HEK293 (cell line): ENCODE measurements around the gene ZNF423.

Experiments
- ZNF423 ChIP-seq: fragments of 450-650 bp; formaldehyde crosslinking; IDR thresholded peaks from 2 replicates; pipeline ENCODE4 v1.5.1; 2016; ENCODE audit warnings: missing biosample characterization, missing genetic modification characterization
- ZSCAN30 ChIP-seq: fragments of 450-650 bp; IDR thresholded peaks from 2 replicates; pipeline ENCODE4 v1.5.1; 2018; ENCODE audit warnings: missing biosample characterization, mild to moderate bottlenecking, missing genetic modification characterization, moderate library complexity
- TF ChIP-seq, protein P1 (sequence below): sonication (generic); formaldehyde crosslinking; IDR thresholded peaks from 2 replicates; pipeline ENCODE4 v1.8.1; 2022; ENCODE audit warnings: mild to moderate bottlenecking, moderate library complexity, missing genetic modification reagents
- TF ChIP-seq, protein P2 (sequence below): fragments of 450-650 bp; formaldehyde crosslinking; IDR thresholded peaks from 2 replicates; pipeline ENCODE4 v1.5.1; 2016; ENCODE audit warnings: missing biosample characterization, missing genetic modification characterization, low read depth
- TF ChIP-seq, protein P3 (sequence below): IDR thresholded peaks from 2 replicates; pipeline ENCODE4 v1.6.1; 2011; ENCODE audit warnings: mild to moderate bottlenecking, low read depth, low read length, borderline replicate concordance

DNA sequence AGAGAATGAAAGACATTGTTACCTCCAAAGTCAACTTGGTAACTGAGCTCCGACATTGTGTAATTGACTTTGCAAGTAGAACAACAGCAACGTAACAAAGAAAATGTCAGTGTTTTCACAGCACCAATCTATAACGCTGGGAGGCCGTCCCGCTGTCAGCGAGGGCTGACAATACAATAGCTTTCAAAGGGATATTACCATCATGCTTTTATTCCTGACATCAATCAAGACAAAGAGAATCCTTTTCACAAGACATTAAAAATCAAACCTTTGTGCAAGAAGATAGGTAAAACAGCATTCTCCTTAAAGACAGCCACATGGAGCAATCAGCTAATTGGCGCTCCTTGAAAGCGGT lies 6.2 kb downstream of the ZNF423 start:
- TF ChIP-seq, protein P1, sequence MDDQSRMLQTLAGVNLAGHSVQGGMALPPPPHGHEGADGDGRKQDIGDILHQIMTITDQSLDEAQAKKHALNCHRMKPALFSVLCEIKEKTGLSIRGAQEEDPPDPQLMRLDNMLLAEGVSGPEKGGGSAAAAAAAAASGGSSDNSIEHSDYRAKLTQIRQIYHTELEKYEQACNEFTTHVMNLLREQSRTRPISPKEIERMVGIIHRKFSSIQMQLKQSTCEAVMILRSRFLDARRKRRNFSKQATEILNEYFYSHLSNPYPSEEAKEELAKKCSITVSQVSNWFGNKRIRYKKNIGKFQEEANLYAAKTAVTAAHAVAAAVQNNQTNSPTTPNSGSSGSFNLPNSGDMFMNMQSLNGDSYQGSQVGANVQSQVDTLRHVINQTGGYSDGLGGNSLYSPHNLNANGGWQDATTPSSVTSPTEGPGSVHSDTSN, result no peak
- TF ChIP-seq ZNF423 (tag by site-specific recombination), result no peak
- TF ChIP-seq ZSCAN30 (tag by site-specific recombination), result no peak
- TF ChIP-seq, protein P2, sequence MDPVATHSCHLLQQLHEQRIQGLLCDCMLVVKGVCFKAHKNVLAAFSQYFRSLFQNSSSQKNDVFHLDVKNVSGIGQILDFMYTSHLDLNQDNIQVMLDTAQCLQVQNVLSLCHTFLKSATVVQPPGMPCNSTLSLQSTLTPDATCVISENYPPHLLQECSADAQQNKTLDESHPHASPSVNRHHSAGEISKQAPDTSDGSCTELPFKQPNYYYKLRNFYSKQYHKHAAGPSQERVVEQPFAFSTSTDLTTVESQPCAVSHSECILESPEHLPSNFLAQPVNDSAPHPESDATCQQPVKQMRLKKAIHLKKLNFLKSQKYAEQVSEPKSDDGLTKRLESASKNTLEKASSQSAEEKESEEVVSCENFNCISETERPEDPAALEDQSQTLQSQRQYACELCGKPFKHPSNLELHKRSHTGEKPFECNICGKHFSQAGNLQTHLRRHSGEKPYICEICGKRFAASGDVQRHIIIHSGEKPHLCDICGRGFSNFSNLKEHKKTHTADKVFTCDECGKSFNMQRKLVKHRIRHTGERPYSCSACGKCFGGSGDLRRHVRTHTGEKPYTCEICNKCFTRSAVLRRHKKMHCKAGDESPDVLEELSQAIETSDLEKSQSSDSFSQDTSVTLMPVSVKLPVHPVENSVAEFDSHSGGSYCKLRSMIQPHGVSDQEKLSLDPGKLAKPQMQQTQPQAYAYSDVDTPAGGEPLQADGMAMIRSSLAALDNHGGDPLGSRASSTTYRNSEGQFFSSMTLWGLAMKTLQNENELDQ (tag by site-specific recombination), result no peak
- TF ChIP-seq, protein P3, sequence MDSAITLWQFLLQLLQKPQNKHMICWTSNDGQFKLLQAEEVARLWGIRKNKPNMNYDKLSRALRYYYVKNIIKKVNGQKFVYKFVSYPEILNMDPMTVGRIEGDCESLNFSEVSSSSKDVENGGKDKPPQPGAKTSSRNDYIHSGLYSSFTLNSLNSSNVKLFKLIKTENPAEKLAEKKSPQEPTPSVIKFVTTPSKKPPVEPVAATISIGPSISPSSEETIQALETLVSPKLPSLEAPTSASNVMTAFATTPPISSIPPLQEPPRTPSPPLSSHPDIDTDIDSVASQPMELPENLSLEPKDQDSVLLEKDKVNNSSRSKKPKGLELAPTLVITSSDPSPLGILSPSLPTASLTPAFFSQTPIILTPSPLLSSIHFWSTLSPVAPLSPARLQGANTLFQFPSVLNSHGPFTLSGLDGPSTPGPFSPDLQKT, result no peak
